NOMO-1 (cell line): ENCODE data around the gene DOLPP1.
A peak's percentile ranks its signal among the peaks of the same experiment; 100 is the strongest.
"Not testable (repeated sequence)": the region's sequence is repeated elsewhere in the genome, so short reads cannot be mapped to it uniquely, and the experiment has no call there.

Source experiments
- DNase-seq, 2 experiments: peaks; one replicate each; lab custom pipeline; 2025; ENCODE audit not compliant: unreplicated experiment in 2 of 2; lab: John Stamatoyannopoulos, UW

The DOLPP1 gene

GRCh38 chr9:129109952-129110739, 29.2 kb downstream of the DOLPP1 start:
- no peak for DNase-seq

- DNase-seq, result peak; percentile 81 to 88
Measured at GRCh38 chr9:129110740-129111527, 30.0 kb downstream of the DOLPP1 start, which contains the start of the genes CRAT and PTPA. Gene CRAT, minus strand, starts transcription at chr9:129110793. Its CDS starts 284 bp downstream, at chr9:129110509. Gene PTPA, plus strand, starts transcription at chr9:129111415. Its CDS starts 186 bp downstream, at chr9:129111601.

DNA sequence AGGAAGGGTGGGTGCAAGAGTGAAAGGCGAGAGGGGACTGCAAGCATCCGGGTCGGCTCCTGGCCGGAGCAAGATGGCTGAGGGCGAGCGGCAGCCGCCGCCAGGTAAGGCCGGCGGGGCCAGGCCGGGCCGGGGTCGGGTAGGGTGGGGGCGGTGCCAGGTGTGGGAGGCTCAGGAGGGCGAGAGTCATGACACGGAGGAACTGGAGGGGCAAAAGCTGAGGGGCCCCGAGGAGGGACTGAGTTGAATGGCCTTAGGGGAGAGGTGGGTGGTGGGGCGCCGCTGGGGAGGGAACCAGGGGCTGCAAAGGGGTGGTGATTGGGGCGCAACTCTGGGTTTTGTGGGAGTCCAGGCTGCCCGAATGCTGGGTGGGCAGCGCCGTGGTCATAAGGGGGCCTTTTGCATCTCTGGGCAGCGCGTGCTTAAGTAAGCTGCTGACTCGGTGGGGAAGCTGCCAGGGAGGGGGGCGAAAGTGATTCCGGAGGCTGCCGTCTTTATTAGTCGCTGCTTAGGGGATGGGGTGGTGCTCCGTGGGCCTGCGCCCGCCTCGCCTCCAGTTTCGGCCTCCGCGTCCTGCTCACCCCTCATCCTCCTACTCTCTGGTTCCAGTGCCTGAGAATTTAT, 30.7 kb downstream of the DOLPP1 start:
- peak; percentile 18 to 43 for DNase-seq

GRCh38 chr9:129112526-129112925, 31.6 kb downstream of the DOLPP1 start:
- not testable (repeated sequence) for DNase-seq

DNA sequence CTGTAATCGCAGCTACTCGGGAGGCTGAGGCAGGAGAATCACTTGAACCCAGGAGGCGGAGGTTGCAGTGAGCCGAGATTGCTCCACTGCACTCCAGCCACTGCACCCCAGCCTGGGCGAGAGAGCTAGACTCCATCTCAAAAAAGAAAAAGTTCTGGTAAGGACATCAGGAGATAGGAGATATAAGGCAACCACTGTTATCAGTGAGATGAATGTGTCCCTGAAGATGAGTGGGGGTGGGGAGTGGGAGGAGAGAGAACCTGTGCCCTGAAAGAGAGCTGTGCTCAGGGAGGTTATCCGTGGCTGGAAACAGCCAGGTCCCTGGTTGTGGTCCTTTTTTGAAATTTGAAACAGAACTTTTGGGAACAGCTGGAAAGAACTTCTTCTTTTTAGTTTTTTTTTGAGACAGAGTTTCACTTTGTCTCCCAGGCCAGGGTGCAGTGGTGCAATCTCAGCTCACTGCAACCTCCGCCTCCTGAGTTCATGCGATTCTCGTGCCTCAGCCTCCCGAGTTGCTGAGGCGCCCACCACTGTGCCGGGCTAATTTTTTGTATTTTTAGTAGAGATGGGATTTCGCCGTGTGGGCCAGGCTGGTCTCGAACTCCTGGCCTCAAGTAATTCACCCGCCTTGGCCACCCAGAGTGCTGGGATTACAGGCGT, 32.9 kb downstream of the DOLPP1 start:
- DNase-seq, result peak in 1 of 2 experiments; percentile 27

DNA sequence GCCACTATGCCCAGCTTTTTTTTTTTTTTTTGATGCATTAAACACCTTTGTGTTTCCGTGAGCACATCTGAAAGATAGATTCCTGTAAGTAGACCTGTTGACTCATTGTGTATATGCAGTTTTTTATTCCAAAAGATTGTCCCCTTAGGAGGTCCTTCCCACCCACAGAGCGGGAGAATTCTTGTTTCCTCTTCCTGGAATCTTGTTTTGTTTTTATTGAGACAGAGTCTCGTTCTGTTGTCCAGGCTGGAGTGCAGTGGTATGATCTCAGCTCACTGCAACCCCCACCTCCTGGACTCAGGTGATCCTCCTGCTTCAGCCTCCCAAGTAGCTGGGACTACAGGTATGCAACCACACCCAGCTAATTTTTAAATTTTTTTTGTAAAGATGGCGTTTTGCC, 37.9 kb downstream of the DOLPP1 start:
- DNase-seq, result no peak

DNA sequence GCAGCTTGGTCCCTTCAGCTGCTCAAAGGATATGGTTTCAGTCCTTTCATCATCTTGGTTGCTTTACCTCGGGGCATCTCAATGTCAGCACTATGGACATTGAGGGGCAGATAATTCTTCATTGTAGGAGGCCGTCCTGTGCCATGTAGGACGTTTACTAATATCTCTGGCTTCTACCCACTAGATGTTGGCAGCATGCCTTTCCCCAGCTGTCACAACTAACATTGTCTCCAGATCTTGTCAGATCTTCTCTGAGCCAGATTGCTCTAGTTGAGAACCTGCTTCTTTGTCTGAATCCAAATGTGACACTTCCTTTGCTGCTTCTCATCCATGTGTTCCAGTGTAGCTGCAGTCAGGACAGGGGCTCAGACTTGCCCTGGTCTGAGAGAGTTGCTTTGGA, 40.6 kb downstream of the DOLPP1 start:
- DNase-seq, result no peak

DNA sequence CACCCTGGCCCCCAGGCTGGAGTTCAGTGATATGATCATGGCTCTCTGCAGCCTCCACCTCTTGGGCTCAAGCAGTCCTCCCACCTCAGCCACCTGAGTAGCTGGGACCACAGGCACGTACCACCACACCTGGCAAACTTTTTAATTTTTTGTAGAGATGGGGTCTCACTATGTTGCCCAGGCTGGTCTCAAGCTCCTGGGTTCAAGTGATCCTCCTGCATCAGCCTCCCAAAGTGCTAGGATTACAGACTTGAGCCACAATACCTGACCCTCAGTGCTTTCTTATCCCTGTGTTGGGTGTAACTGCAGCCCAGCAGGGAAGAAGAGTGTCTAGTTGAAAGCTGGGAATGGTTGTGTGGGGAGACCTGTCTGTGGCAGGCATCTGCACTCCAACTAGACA, 41.2 kb downstream of the DOLPP1 start:
- no peak for DNase-seq

DNA sequence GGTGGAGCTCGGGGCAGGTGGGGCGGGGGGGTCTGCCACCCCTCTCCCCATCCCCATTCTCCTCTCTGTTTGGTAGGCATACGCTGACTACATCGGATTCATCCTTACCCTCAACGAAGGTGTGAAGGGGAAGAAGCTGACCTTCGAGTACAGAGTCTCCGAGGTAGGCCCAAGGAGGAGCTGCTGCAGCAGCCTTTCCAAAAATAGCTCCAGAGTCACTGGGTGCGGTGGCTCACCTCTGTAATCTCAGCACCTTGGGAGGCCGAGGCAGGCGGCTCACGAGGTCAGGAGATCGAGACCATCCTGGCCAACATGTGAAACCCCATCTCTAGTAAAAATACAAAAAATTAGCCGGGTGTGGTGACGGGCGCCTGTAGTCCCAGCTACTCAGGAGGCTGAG, 42.1 kb downstream of the DOLPP1 start:
- not testable (repeated sequence) for DNase-seq

DNA sequence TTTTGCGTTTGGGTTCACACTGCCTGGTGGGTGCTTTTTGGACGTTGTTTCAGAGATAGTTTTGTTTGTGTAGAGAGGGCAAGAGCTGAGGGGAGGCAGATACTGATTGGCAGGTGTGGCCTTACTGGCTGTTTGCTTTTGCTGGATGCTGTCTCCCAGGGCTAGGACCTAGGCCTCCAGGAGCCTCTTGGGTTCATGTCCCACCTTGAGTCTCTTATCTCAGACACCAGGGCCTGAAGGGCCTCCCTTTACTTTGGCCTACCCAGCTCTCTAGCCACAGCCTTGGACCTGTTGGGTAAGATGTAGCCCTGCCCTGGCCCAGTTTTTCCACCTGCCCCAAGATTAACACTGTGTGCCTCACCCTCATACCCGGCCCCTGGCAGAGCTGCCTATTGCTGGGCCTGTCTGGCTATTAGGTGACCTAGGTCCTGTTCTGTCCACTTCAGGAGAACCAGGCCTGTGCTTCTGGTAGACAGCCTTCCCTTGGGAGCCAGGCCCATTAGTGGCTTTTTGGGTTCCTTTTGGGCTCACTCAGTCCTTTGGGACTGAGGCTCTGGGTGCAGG, 43.7 kb downstream of the DOLPP1 start:
- no peak for DNase-seq

GRCh38 chr9:129125478-129125877, 44.6 kb downstream of the DOLPP1 start:
- DNase-seq, result no peak

DNA sequence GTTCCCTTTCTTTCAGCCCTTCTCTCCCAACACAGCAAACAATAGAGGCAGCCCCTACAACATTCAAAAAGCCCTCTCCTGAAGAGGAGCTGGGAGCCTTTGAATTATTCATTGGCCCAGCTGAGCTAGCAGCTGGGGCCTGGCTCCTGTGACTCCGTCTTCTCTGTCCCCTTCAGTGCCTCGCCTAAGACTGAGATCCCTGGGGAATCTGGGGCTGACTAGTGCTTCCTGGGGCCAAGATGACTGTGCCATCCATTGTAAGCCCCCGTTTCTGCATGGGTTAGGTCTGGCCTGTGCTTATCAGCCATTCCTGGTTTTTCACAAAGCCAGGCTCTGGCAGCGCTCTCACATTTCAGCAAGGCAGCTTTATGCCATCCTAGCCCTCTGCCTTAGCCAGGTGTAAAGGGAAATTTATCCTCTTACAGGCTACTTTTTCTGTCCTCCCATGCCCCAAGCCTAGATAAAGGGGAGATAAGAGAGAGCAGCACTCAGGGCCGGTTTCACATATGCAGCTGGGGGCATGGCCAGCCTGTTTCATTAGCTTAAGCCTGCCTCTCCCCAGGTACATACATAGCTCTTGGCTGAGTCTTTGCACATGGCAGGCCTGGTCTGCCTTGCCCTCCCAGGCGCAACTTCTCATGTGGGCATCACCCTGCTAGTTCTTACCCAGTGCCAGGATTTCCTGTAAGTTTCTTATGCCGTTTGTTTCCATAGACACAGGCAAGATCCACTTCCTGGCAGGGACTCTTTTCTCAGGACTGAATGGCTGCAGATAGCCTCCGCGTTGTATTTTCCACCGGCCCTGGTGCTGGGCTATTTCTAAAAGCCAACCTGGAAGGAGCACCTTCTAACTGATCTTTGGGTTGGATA, 46.1 kb downstream of the DOLPP1 start:
- DNase-seq, result no peak

- DNase-seq, result no peak
Measured at GRCh38 chr9:129128689-129129088, 47.8 kb downstream of the DOLPP1 start.

- DNase-seq, result not testable (repeated sequence)
Measured at GRCh38 chr9:129130271-129130670, 49.4 kb downstream of the DOLPP1 start.

- DNase-seq, result no peak
Measured at GRCh38 chr9:129130791-129131190, 49.9 kb downstream of the DOLPP1 start.

DNA sequence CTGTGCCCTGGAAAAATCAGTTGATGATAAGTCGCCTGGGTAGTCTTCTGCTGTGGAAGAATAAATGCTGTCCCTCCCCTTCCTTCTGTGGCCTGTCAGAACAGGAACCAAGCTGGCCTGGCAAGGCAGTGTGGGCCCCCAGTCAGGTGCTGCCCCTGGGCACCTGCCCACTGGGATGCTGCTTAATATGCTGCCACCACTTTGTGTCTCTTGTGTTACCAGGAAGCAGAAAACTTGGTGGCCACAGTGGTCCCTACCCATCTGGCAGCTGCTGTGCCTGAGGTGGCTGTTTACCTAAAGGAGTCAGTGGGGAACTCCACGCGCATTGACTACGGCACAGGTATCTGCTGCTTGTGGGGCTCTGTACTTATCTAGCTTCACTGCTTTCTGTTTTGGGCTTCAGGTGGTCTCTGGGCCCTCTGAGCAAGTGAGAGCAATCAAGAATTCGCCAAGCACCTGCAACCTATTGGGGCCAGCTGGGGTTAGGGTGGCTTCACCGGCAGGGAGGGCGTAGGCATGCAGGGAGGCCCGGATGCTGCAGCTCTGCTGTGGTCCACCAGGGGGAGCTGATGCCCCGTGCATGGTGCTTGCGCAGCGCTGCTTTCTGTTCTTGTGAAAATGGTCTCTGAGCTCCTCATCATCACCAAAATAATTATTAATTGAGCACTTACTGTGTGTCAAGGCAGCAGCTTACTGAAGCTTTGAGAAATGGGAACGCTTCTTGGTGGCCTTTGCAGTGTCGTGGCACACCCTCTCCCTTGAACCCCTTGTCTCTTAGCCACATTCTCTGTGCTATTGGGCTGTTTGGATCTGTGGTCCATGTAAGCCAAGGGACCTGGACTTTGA, 50.6 kb downstream of the DOLPP1 start:
- DNase-seq, result peak; percentile 46 to 47

DNA sequence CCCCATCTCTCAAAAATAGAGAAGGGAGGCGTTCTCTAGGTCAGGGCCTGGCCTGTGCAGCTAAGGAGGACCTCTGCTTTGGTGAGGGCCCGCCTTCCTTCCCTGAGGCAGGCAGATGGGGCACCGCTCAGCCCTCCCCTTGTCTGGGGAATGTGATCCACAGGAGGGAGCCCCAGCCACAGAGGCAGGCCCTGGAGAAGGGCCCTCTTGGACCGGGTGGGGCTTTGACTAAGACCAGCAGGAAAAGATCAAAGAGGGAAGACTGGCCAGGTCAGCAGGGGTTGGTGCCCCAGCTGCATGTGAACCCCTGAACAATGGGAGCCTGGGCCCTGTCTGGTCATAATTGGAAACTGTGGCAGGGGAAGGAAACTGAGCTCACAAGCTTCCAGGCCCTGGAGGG, 52.2 kb downstream of the DOLPP1 start:
- DNase-seq, result no peak

GRCh38 chr9:129135476-129135875, 54.6 kb downstream of the DOLPP1 start:
- DNase-seq, result no peak
